ENCODE results near the gene IFT88.

Gene IFT88

GRCh38 chr13:20525601-20526544, 41.1 kb upstream of the IFT88 start, which contains the start of gene CRYL1:
Gene CRYL1 (minus strand): TSS chr13:20525857. CDS start chr13:20525794, 63 bp downstream.
- DNase-seq (ENCODE audit: low read depth): peak; percentile 85
- no peak for TF ChIP-seq CTCF (conservative IDR thresholded peaks at IDR 0.05; ENCODE audit: control insufficient read depth, insufficient read depth, low read depth, low read length)
- H3K4me3 ChIP-seq (ENCODE audit: control insufficient read depth, low read depth, low read length): peak within 1 kb of the TSS; percentile 67

- peak; percentile 49 for DNase-seq (ENCODE audit: low read depth)
- TF ChIP-seq CTCF (conservative IDR thresholded peaks at IDR 0.05; ENCODE audit: control insufficient read depth, insufficient read depth, low read depth, low read length): no peak
- peak overlapping the region; percentile 67 for H3K4me3 ChIP-seq (ENCODE audit: control insufficient read depth, low read depth, low read length)
These were observed 40.3 kb upstream of the IFT88 start for GRCh38 chr13:20526664-20527063.

GRCh38 chr13:20528452-20528851, 38.5 kb upstream of the IFT88 start:
- TF ChIP-seq CTCF (conservative IDR thresholded peaks at IDR 0.05; ENCODE audit: control insufficient read depth, insufficient read depth, low read depth, low read length): no peak
- H3K4me3 ChIP-seq (ENCODE audit: control insufficient read depth, low read depth, low read length): no peak overlapping the region
- no peak for DNase-seq (ENCODE audit: low read depth)

GRCh38 chr13:20534038-20534608, 32.8 kb upstream of the IFT88 start:
- TF ChIP-seq CTCF (conservative IDR thresholded peaks at IDR 0.05; ENCODE audit: control insufficient read depth, insufficient read depth, low read depth, low read length): no peak
- no peak for DNase-seq (ENCODE audit: low read depth)
- no peak overlapping the region for H3K4me3 ChIP-seq (ENCODE audit: control insufficient read depth, low read depth, low read length)

- no peak for DNase-seq (ENCODE audit: low read depth)
- no peak overlapping the region for H3K4me3 ChIP-seq (ENCODE audit: control insufficient read depth, low read depth, low read length)
- no peak for TF ChIP-seq CTCF (conservative IDR thresholded peaks at IDR 0.05; ENCODE audit: control insufficient read depth, insufficient read depth, low read depth, low read length)
These were observed 30.0 kb upstream of the IFT88 start for GRCh38 chr13:20536992-20537391.

GRCh38 chr13:20544201-20544923, 22.6 kb upstream of the IFT88 start:
- H3K4me3 ChIP-seq (ENCODE audit: control insufficient read depth, low read depth, low read length): no peak overlapping the region
- no peak for DNase-seq (ENCODE audit: low read depth)
- no peak for TF ChIP-seq CTCF (conservative IDR thresholded peaks at IDR 0.05; ENCODE audit: control insufficient read depth, insufficient read depth, low read depth, low read length)

Measured in fibroblast of mammary gland (primary cell).